Tibial artery (tissue), 4 donors: ENCODE results near the gene TMEM203.

Experiments
- DNase-seq, 2 donors: peaks; one replicate each; pipeline ENCODE4 v3.0.0-alpha.2; 2019
- H3K27ac ChIP-seq, 2 donors: fragments of 200-600 bp; sonication (generic) in 1 of 2; 1 replicate in 1 of 2; 2 replicates in 1 of 2; pipeline ENCODE4 v1.5.1; 2018 to 2019; ENCODE audit warnings: mild to moderate bottlenecking in 1 of 2
- H3K27me3 ChIP-seq, 2 donors: fragments of 200-600 bp; sonication (generic) in 1 of 2; one replicate each; pipeline versions ENCODE4 v1.5.1 to v1.6.0; 2016 to 2019
- H3K36me3 ChIP-seq, 3 donors: fragments of 200-600 bp; sonication (generic) in 2 of 3; one replicate each; pipeline ENCODE4 v1.5.1; 2016 to 2019; ENCODE audit warnings: mild to moderate bottlenecking in 2 of 3
- H3K4me1 ChIP-seq, 4 donors: fragments of 200-600 bp; sonication (generic) in 2 of 4; 1 replicate in 3 of 4; 2 replicates in 1 of 4; pipeline ENCODE4 v1.5.1; 2016 to 2019
- H3K4me3 ChIP-seq, 2 donors: fragments of 200-600 bp; sonication (generic) in 1 of 2; 1 replicate in 1 of 2; 2 replicates in 1 of 2; pipeline ENCODE4 v1.5.1; 2018 to 2019; ENCODE audit warnings: mild to moderate bottlenecking in 2 of 2
- H3K9me3 ChIP-seq, 3 donors: fragments of 200-600 bp; sonication (generic) in 1 of 3; one replicate each; pipeline ENCODE4 v1.5.1; 2016 to 2019
- CTCF ChIP-seq, 2 experiments: fragments of 200-600 bp in 1 of 2; fragments of 450-650 bp in 1 of 2; IDR thresholded peaks; one replicate each; pipeline ENCODE4 v1.5.1; 2017 to 2019; ENCODE audit warnings: antibody characterized with exemption in 2 of 2, mild to moderate bottlenecking in 1 of 2, moderate library complexity in 1 of 2
- intact Hi-C: fragments of 100-400 bp; cut with DNase I; formaldehyde crosslinking; loops from one replicate; pipeline ENCODE4 v1.15.0; 2023; ENCODE audit warnings: low total_unique reads

Gene TMEM203

GRCh38 chr9:137167277-137167746 lies 38.1 kb downstream of the TMEM203 start:
- DNase-seq, result no peak
- no peak for TF ChIP-seq CTCF (IDR thresholded peaks at IDR 0.05)

GRCh38 chr9:137166380-137167229 lies 38.8 kb downstream of the TMEM203 start:
- TF ChIP-seq CTCF (IDR thresholded peaks at IDR 0.05), result no peak
- Histone ChIP-seq H3K36me3 (no peaks in the 10 kb centered on the region), H3K27ac (no peak overlapping the region), H3K4me1 (peaks cover 0 to 67% (median 45%) of the 10 kb centered on the region in 4 donors), H3K27me3 (peaks cover 10 to 100% of the 10 kb centered on the region in 2 donors), H3K9me3 (no peaks in the 10 kb centered on the region), H3K4me3 (no peak overlapping the region)
- intact Hi-C loops, result no loop called here
- no peak for DNase-seq

More at GRCh38 chr9:137167277-137167746, 38.1 kb downstream of the TMEM203 start:
- H3K4me1 ChIP-seq, result peaks cover 0 to 67% (median 40%) of the 10 kb centered on the region in 4 donors
- H3K9me3 ChIP-seq, result no peaks in the 10 kb centered on the region
- H3K27me3 ChIP-seq, result peaks cover 10 to 100% of the 10 kb centered on the region in 2 donors
- no peaks in the 10 kb centered on the region for H3K36me3 ChIP-seq
- no peak overlapping the region for H3K4me3 ChIP-seq
- no peak overlapping the region for H3K27ac ChIP-seq
- intact Hi-C loops, result no loop called here

GRCh38 chr9:137165250-137165836 lies 40.1 kb downstream of the TMEM203 start:
- H3K27ac ChIP-seq, result no peak overlapping the region
- no peaks in the 10 kb centered on the region for H3K9me3 ChIP-seq
- peaks cover 10 to 100% of the 10 kb centered on the region in 2 donors for H3K27me3 ChIP-seq
- no peak for DNase-seq
- H3K4me3 ChIP-seq, result no peak overlapping the region
- H3K36me3 ChIP-seq, result no peaks in the 10 kb centered on the region
- peaks cover 0 to 71% (median 47%) of the 10 kb centered on the region in 4 donors for H3K4me1 ChIP-seq
- no peak for TF ChIP-seq CTCF (IDR thresholded peaks at IDR 0.05)
- intact Hi-C loops, result no loop called here

- no peak for TF ChIP-seq CTCF (IDR thresholded peaks at IDR 0.05)
- DNase-seq, result no peak
- Histone ChIP-seq H3K4me3 (no peak overlapping the region), H3K27me3 (peaks cover 10 to 100% of the 10 kb centered on the region in 2 donors), H3K27ac (no peak overlapping the region), H3K9me3 (no peaks in the 10 kb centered on the region), H3K4me1 (peaks cover 0 to 64% (median 44%) of the 10 kb centered on the region in 4 donors), H3K36me3 (no peaks in the 10 kb centered on the region)
- intact Hi-C loops, result no loop called here
These were observed 40.8 kb downstream of the TMEM203 start for GRCh38 chr9:137164370-137165249.

- no peaks in the 10 kb centered on the region for H3K36me3 ChIP-seq
- intact Hi-C loops, result no loop called here
These were observed 41.6 kb downstream of the TMEM203 start for GRCh38 chr9:137163805-137164204.

More at GRCh38 chr9:137163805-137164204, 41.6 kb downstream of the TMEM203 start:
- peaks cover 10 to 100% of the 10 kb centered on the region in 2 donors for H3K27me3 ChIP-seq
- peaks cover 0 to 56% (median 36%) of the 10 kb centered on the region in 4 donors for H3K4me1 ChIP-seq
- no peak for TF ChIP-seq CTCF (IDR thresholded peaks at IDR 0.05)
- no peak for DNase-seq
- no peak overlapping the region for H3K27ac ChIP-seq
- H3K9me3 ChIP-seq, result no peaks in the 10 kb centered on the region
- no peak overlapping the region for H3K4me3 ChIP-seq
